GM21737 (cell line): Measurements from ENCODE around the gene AUTS2.

Source experiments
- ATAC-seq: cut with Tn5 transposase; IDR thresholded peaks from one replicate; pipeline ENCODE4 v1.9.1; 2021; ENCODE audit warnings: mild to moderate bottlenecking, moderate library complexity; ENCODE audit not compliant: unreplicated experiment

AUTS2 gene

DNA sequence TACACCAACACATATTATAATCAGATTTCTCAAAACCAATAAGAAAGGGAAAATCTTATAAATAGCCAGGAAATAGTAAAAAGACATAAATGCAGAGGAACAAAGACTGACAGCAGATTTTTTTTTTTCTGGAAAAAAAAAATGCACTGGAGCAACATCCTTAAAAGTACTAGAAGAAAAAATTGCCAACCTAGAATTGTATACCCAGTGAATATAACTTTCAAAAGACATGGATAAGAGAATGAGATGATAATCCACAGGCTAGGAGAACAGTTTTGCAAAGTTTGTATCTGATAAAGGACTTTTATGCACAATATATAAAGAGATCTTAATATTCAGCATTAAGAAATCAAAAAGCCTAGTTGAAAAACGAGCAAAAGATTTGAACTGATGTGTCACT, 554.0 kb downstream of the AUTS2 start:
- no peak for ATAC-seq

DNA sequence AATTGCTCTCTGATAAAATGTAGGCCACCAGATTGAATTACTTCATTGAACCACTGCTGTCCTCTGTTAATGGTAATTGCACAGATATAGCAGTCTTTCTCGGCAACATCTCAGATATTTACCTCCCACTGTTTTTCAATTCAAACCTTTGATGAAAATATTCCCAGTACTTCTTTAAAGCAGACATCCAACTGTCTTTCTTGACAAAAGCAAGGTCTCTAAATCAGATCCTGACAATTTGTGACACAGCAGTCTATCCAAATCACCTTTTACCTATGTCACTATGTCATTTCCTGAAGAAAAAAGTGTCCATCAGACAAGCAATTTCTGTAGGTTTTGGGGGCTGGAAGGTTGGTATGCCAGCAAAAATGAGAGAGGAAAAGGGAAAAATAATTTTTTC, 555.7 kb downstream of the AUTS2 start:
- ATAC-seq: no peak

DNA sequence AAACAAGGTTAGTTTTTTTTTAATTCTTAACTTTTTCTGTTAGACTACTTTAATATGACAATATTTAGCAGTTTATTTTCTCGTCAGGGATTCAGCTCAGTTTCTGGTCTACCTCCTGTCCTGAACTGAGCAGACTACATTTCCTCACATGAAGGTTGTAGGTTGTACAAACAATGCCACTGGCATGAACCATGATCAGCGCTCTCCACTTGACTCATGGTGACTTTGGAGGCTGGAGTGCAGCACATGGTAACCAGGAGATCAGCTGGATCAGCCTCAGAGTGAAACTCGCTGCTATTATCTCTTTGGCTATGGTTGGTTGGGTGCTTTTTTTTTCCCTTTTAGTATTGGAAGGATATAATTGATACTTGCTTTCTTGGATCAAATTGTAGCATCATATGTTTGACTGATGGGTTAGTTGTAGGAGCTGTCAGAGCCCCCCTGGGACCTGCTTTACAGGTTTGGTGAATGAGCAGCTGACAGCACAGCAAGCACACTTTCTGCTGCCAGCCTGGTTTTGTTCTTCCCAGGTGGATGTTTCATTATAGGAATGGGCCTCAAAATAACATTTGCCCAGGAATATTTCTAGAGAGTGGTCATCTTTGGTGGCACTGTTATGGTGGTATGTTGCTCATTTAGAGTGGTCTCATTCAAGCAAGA, 556.4 kb downstream of the AUTS2 start:
- no peak for ATAC-seq

DNA sequence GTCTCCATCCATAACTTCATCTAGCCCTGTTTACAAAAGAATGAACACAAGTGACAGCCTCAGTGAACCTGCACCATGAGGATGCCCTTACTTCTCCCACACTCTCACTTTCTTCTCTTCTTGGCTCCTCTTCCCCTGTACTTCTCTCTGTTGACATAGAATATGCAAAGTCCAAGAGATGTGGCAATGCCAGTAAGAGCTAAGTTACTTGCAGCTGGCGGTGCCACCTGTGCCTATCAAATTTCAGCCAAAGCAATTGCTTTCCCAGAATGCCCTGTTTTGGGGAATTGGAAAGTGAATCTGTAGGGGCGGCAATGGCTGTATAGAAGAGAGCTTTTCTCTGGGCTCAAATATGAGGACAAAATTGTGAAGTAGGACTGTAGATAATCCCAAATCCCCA, 557.8 kb downstream of the AUTS2 start:
- no peak for ATAC-seq

DNA sequence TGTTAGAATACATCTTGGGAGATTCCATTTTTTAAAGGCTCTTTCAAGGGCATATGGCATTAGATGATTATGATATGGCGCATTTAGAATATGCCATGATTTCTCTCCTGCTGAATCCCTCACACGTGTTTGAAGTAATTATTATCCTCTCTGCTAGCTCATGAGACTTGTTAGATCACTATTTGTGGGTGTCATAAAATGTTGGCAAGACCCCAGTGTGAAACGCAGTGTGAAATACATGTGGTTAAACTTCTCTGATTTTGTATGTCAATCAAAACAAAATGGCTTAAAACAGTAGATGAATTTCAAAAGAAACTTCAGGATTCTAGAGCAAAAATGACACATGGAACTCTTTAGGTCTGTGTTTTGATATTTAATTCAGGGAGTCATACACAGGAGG, 560.8 kb downstream of the AUTS2 start:
- ATAC-seq: no peak

DNA sequence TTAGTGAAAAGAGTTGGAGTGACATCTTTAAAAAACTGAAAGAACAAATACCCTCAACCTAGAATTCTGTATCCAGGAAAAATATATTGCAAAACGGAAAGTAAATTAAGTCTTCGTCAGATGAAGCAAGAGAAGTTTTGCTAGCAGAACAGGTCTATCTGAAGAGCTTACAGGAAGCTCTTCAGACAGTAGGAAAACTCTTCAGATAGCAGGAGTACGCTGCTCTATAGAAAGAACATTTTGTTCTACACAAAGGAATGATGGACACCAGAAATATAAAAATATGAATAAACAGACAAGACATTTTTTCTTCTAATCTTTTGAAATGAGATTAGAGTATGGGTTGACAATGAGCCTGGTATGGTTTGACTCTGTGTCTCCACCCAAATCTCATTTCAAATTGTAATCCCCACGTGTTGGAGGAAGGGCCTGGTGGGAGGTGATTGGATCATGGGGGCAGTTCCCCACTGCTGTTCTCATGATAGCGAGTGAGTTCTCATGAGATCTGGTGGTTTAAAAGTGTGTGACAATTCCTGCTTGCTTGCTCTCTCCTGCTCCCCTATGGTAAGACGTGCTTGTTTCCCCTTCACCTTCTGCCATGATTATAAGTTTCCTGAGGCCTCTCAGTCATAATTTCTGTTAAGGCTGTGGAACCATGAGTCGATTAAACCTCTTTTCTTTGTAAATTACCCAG, 567.3 kb downstream of the AUTS2 start:
- no peak for ATAC-seq

DNA sequence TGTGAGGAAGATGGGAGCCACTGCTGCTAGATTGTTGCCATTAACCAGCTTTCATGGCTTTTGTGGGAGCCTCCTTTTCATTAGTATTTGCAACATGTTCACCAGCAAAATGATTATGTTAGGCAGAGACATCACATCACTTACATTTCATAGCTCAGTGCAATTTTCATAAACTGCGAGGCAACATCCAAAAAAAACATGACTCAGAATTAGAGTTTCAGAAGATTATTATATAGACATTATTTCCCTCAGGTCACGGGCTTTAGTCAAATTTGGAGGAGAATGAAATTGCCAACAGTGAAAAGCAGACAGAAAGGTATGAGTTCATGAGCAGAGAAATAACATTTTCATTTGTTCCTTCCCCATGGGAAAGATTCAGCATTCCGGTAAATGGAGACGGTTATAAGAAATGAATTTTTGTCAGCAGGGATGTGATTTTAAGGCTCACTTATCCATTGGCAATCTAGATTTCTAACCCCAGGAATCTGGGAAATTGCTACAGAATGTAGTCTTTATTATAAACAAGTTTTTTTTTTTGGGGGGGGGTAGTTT, 573.2 kb downstream of the AUTS2 start:
- no peak for ATAC-seq

DNA sequence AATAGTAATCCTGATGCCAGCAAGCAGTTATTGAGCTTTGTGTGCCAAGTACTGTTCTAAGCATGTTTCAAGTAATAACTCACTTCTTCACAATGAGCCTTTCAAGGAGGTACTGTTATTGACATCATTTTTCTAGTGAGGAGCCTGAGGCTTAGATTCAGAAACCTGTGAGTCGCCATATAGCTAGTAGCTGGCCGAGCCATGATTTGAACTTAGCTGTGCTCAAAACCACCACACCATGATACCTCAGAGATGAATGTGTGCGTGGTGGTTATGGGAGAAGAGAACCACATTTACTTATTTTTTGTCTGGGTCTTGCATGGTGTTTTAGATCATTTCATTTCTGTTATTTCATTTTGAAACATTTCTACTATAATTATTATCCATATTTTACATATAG, 578.9 kb downstream of the AUTS2 start:
- ATAC-seq: no peak

DNA sequence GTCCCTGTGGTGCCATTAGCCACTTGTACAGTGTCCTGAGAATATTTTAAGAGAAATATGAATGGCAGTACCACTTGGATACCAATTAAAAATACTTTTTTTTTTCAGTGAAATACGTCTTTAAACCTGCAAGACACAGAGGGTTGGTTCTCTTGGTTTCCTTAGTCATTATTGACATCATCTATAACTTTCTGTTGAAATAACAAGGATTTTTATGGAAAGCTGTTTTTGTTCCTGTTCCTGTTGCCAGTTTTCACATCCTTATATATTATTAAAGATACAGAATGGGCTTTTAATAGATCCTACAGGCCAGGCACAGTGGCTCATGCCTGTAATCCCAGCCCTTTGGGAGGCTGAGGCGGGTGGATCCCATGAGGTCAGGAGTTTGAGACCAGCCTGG, 579.9 kb downstream of the AUTS2 start:
- ATAC-seq: no peak

DNA sequence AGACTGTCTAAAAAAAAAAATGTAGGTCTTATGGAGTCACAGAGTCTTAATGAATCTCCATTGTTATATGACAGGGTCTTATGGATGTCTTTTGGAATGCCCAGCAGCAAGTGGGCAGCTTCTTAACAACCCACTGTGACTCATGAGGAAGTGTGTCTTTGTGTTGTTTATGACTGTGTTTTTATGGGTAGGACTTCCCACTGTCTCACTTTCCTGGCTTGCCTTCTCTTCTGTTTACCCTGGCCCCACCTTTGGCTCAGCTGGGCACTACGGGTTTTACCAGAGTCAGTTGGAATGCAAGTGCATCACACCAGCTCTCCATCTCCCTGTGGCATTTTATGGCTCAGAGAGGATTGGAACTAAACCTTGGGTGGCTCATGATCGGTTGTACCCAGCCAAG, 580.5 kb downstream of the AUTS2 start:
- no peak for ATAC-seq

DNA sequence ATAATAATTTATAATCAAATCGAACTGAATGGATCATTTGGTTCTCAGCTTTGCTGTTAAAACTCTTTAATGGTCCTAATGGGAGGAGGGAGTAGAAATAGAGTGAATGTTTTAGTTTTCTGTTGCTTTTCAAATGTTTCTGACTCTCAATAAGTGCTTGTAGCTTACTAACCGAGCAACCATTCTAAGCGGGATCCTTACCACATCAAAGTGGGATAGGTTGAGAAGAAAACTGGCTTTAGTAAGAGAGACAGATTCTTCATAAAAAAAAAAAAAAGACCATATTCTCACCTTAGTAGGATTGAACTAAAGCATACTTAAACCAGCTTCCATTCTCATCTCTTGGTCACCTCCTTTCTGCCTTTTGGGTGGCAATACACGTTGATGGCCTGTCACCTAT, 584.2 kb downstream of the AUTS2 start:
- ATAC-seq: no peak

DNA sequence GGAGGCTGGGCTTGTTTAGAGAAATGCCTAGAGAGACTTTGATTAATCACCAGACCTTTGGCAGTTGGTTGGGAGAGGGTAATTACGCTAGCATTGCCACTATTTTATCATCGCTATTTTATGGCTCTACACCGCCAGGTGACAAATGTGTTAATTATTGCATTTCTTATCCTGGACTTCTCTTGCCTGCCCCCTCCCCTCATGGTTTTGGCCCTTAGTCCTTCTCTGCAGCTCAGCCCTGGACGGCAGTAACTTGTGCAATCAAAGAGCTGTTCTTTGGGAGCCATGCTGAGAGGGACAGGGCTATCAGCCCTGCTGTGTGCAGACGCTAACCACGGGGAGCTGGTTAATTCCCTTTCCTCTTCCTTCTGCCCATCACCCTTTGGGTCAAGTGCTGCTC, 585.0 kb downstream of the AUTS2 start:
- no peak for ATAC-seq

DNA sequence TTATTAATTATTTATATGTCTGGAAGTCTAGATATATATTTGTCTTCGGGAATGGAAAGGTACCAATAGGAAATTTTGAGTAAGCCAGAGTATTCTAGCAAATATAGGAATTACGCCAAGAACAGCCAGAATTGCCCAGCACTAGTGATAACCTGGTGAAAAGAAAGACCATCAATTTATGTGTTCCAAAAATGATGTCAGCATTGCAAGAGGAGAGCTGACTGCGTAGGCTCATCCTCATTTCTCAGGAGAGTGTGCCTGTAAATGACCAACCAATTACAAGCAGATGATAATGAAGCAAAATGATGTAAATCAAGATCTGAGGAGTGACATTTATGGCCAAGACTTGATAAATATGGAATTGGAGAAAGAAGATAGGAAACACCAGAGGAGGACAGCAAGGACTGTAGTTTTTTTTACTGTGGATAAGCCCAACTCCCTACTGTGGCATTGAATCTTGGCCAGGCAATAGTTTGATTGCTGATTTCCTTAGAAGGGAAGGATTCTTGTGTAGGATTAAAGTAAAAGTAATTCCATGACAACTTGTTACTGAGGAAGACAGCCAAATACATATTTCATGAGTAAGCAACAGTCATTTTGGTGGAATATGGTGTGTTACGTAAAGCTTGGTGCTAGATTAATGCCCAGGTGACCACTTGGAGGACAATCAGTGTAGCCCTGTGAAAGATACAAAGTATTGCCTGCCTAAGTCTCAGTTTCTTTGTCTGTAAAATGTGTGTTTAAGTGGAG, 590.8 kb downstream of the AUTS2 start:
- no peak for ATAC-seq

DNA sequence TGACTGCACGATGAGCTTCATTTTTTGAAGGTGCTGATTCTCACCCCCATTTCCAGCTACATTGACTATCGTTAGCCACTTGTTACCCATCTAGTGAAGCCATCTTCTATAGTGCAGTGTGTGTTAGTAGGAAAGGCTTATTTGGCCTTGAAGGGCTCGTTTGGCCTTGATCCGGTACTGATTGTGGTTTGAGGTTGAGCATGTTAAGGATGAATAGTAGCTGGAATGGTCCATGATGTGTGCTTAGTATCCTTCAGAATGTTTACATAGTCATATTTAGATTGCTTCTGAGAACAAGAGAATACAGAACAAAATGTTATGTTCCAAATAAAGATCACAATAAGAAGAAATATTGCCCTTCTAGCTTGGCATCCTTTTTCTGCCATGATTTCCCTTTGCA, 591.5 kb downstream of the AUTS2 start:
- no peak for ATAC-seq

DNA sequence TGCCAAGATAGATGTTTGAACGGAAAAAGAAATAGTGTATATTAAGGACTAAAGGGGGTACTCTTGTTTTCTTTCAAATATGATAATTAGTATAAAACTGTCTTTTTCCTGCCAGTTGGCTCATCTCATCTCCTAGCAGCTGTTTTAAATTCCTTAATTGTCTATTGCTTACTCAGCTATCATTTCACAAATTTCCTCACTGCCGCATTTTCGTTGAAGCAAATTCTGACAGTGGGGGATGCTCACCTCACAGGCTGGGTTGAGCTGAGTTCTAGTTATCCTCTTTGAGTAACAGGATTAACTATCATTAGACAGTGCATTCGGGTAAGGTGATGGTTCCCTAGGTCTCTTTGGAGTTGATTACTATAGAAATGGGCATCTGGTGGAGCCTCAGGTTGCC, 592.0 kb downstream of the AUTS2 start:
- ATAC-seq: no peak

DNA sequence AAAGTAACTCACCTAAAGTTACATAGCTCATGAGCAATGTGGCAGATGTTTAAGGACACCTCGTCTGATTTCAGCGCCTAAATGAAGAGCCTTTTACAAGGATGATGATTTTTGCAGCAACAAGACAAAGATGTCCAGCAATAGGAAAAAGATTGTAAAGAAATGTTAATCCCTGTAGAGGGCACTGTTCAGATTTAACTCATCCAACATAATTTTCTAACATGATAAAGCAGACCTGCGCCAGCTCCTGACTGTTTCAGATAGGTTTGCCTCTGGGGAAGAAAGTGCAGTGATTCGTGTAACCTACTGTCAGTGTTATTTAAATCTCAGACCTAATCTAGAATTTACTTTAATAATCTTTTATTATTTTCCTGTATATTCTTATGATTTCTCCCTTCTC, 595.2 kb downstream of the AUTS2 start:
- ATAC-seq: no peak

DNA sequence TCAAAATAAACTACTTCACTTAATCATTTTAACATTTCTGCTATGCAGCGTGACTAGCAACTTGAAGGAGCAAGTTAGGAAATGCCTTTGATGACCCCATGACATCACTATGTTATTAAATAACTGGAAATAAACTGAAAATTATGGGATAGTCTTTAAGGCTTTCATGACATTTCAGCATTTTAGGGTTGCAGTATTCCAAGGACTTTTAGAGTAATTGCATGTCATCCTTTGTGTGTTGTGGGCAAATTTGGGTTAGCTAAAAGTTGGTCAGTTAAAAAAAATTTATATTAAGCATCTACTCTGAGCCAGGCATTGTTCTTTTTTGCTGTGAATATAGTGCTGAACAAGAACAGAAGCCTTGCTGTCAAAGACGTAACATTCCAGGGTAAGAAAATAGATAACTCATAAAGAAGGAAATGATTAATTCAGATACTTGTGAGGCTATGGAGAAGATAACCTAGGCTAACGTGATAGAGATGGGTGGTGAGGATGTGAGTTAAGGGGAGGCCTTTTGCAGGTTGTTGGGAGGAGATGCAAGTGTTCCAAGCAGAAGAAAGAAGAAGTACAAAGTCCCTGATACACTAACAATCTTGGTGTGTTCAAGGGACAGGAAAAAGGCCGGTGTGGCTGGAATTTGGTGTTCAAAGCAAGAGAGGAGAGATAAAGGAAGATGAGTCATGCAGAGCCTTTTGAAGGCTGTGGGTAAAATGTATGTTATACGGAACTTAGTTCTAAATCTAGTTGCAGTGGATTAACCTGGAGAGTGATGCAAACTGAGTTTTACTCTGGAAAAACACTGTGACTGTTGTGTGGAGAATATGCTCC, 610.2 kb downstream of the AUTS2 start:
- no peak for ATAC-seq

DNA sequence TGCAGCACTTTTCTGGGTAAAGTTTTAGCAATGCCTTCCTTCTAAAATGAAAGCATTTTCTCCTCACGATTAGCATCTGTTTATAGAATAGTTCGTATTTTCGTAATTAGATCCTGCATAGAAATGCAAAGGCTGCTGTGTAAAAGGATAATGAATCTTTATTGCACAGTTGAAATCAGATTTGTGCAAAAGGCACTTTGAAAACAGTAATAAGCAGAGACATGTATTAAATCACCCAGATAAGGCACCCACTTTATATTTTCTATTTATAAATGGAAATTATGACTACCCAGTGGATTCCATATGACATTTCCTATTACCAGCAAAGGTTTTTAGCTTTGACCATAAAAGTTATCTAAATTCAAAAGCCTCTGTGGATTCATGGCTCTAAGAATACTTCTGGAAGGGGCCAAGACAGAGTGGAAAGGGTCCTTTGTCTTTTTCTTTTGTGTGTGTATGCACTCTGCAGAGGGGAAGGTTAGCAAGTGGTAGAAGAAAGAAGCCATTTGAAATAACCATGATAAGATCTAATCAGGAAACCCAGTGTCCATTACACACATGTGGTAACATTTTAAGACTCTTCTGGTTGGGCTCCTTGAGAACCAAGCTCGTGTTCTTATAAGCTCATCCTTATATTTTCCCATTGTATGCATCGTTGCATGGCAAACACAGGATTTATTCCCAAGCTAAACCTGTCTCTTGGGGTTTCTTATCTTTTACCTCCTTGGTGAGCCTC, 612.1 kb downstream of the AUTS2 start:
- ATAC-seq: no peak

DNA sequence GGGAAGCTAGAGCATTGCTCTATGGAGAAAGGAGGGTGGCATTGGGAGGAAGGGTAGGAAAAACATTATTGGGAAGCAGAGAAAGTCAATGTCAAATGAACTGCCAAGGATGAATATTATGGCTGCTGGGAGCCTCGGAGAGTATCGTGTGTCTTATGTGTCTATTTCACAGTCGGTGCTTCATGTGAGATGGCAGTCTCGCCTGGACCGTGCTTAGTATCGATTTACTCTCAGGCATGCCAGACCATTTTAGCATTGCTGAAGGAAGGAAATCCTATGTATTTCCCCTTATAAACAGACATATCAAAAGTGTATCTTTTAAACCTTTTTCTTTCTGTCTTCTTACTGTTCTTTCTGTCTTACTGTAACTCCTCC, 612.6 kb downstream of the AUTS2 start:
- ATAC-seq: no peak

DNA sequence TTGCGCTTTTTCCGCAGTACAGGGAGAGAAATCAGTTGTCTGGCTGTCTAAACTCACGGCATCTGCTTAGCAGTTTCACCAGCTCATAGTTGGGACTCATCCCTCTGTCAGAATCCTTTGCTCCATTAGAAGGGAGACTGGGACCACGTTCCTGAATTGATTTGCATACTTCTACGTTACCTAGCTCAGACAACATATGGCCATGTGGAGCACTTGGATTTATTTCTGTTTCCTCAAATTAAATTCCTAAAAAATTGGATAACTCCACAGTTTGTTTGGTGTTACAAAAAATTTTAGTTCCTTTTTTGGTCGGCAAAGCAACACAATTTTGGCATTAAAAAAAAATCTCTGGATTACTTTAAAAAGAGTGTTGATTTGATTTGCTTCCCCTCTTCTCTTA, 614.0 kb downstream of the AUTS2 start:
- ATAC-seq: no peak
